ENCODE measurements around the gene ZNF678.
A peak's percentile ranks its signal among the peaks of the same experiment; 100 is the strongest.
"Not testable (repeated sequence)": the region's sequence is repeated elsewhere in the genome, so short reads cannot be mapped to it uniquely, and the experiment has no call there.

Gene ZNF678

GRCh38 chr1:227707846-227708245 lies 144.5 kb downstream of the ZNF678 start:
- Mint-ChIP-seq H3K36me3 (no peaks in the 10 kb centered on the region), H3K9me3 (peaks cover 9% of the 10 kb centered on the region), H3K4me1 (peaks cover 12% of the 10 kb centered on the region), H3K4me3 (no peak overlapping the region), H3K27ac (peak overlapping the region; percentile 60)
- ATAC-seq (peak; percentile 79), DNase-seq (ENCODE audit: low spot score in 2 of 2) (no peak)

- Mint-ChIP-seq H3K4me3 (no peak overlapping the region), H3K36me3 (no peaks in the 10 kb centered on the region), H3K27ac (no peak overlapping the region), H3K4me1 (peaks cover 12% of the 10 kb centered on the region), H3K9me3 (peaks cover 8% of the 10 kb centered on the region)
- DNase-seq (ENCODE audit: low spot score in 2 of 2) (no peak), ATAC-seq (no peak)
These were observed 146.1 kb downstream of the ZNF678 start for GRCh38 chr1:227709451-227709850.

GRCh38 chr1:227710474-227710873 lies 147.1 kb downstream of the ZNF678 start:
- ATAC-seq; H3K4me3 Mint-ChIP-seq; H3K27ac Mint-ChIP-seq; DNase-seq (ENCODE audit: low spot score in 2 of 2); H3K36me3 Mint-ChIP-seq: not testable (repeated sequence)
- Mint-ChIP-seq H3K9me3 (peaks cover 13% of the 10 kb centered on the region), H3K4me1 (peaks cover 12% of the 10 kb centered on the region)

- no peak overlapping the region for H3K27ac Mint-ChIP-seq
- peaks cover 19% of the 10 kb centered on the region for H3K9me3 Mint-ChIP-seq
- no peaks in the 10 kb centered on the region for H3K36me3 Mint-ChIP-seq
- no peak overlapping the region for H3K4me3 Mint-ChIP-seq
- H3K4me1 Mint-ChIP-seq, result peaks cover 8% of the 10 kb centered on the region
- ATAC-seq (no peak), DNase-seq (ENCODE audit: low spot score in 2 of 2) (no peak)
These were observed 149.3 kb downstream of the ZNF678 start for GRCh38 chr1:227712648-227713047.

GRCh38 chr1:227718932-227719331 lies 155.6 kb downstream of the ZNF678 start:
- DNase-seq (ENCODE audit: low spot score in 2 of 2), result no peak
- Mint-ChIP-seq H3K36me3 (no peaks in the 10 kb centered on the region), H3K4me1 (no peaks in the 10 kb centered on the region), H3K9me3 (peaks cover 44% of the 10 kb centered on the region), H3K27ac (no peak overlapping the region), H3K4me3 (no peak overlapping the region)
- no peak for ATAC-seq

DNA sequence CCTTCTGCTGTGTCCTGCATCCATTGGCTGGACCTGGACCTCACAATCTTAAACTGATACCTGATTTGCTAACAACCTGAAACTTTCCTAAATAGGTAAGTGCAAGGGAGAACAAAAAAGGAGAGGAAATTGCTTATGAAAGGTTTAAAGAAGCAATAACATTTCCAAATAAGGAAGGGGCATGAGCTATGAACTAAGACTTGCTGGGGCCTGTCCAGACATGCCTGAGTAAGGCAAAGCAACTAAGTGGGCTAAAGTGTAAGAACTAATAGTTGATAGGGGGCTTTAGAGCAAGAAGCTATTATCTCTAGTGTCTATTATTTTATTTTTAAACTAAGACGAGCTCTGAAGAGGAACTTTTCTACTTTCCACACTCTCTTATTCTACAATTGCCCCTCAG lies 160.1 kb downstream of the ZNF678 start:
- peaks cover 29% of the 10 kb centered on the region for H3K9me3 Mint-ChIP-seq
- no peak for ATAC-seq

DNA sequence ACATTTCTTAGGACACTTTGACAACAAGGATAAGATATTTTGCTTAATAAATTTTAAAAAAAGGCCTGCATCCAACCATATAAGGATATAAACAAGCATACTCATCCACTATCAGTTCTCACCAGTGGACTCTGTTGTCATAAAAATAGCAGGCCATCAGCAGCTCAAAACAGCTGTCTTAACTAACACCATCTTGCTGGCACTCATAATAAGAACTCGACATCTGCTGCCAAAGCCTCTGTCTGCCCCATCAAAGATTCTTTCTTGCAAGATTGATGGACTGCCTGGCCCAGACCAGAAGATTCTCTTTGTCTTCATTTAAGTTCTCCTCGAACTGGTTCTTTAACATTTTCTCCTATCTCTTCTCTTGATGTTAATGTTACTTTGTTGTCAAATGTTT lies 161.7 kb downstream of the ZNF678 start:
- H3K4me3 Mint-ChIP-seq, result no peak overlapping the region
- no peak overlapping the region for H3K27ac Mint-ChIP-seq
- ATAC-seq (no peak), DNase-seq (ENCODE audit: low spot score in 2 of 2) (no peak)
- H3K4me1 Mint-ChIP-seq, result peaks cover 20% of the 10 kb centered on the region
- peaks cover 15% of the 10 kb centered on the region for H3K36me3 Mint-ChIP-seq
- H3K9me3 Mint-ChIP-seq, result peaks cover 17% of the 10 kb centered on the region

More for the DNA sequence above, 160.1 kb downstream of the ZNF678 start:
- Mint-ChIP-seq H3K4me3 (no peak overlapping the region), H3K27ac (no peak overlapping the region), H3K36me3 (peaks cover 8% of the 10 kb centered on the region), H3K4me1 (peaks cover 9% of the 10 kb centered on the region)
- no peak for DNase-seq (ENCODE audit: low spot score in 2 of 2)

DNA sequence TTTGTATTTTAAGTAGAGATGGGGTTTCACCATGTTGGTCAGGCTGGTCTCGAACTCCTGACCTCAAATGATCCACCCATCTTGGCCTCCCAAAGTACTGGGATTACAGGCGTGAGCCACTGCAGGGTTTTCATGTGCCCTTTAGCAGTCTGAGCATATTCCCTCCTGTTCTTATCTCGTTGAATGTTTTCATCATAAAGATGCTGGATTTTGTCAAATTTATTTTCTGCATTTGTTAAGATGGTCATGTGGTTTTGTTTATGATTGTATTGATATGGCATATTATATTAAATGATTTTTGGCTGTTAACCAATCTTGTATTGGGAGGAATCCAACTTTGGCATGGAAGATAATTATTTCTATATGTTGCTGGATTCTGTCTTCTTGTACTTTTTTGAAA lies 163.0 kb downstream of the ZNF678 start:
- peaks cover 15% of the 10 kb centered on the region for H3K36me3 Mint-ChIP-seq
- peaks cover 9% of the 10 kb centered on the region for H3K9me3 Mint-ChIP-seq
- H3K4me3 Mint-ChIP-seq, result no peak overlapping the region
- no peak overlapping the region for H3K27ac Mint-ChIP-seq
- H3K4me1 Mint-ChIP-seq, result peaks cover 26% of the 10 kb centered on the region
- ATAC-seq, result no peak
- no peak for DNase-seq (ENCODE audit: low spot score in 2 of 2)
